ENCODE measurements around the gene SLC4A3. TPM values are rescaled to one million over a fixed set of nuclear protein-coding genes. Genes with fewer than 3 reads are reported as not detected.

SLC4A3 gene
- total RNA-seq, 1 experiment from 2014 or later = 13.5 TPM

- H3K4me1 ChIP-seq (ENCODE audit: control insufficient read depth, insufficient read depth, low read length) = peaks cover 5% of the 10 kb centered on the region
- no peaks in the 10 kb centered on the region for H3K9me3 ChIP-seq (ENCODE audit: control insufficient read depth, insufficient read depth, low read depth, low read length)
- H3K4me3 ChIP-seq (ENCODE audit: low read depth in 2 of 2, low read length in 2 of 2) = no peak overlapping the region
- TF ChIP-seq CTCF (IDR thresholded peaks at IDR 0.05) (no peak), POLR2AphosphoS5 (IDR thresholded peaks at IDR 0.05; ENCODE audit: low read depth, low read length) (no peak), TCF7L2 (IDR thresholded peaks at IDR 0.05; ENCODE audit: low read depth, low read length) (no peak), REST (IDR thresholded peaks at IDR 0.05; ENCODE audit: insufficient read depth in 1 of 2, low read depth in 2 of 2, low read length in 1 of 2) (no peak), SIN3A (IDR thresholded peaks at IDR 0.05; ENCODE audit: borderline replicate concordance, insufficient read depth, low read depth, low read length) (no peak)
- H3K27me3 ChIP-seq (ENCODE audit: control insufficient read depth, insufficient read depth, low read length) = no peaks in the 10 kb centered on the region
- ChIA-PET CTCF (interaction anchor here (0.7 kb wide), 1 partner anchor 731 kb away, joined by 4 read pairs; no protein-coding TSS in a partner anchor), POLR2A (no interaction called here)
- no peak overlapping the region for H3K27ac ChIP-seq (ENCODE audit: low read length)
- no TSS peak for BruUV-seq (replicated peaks)
- DNase-seq (ENCODE audit: low read depth, low spot score) (no peak), ATAC-seq (no peak)
- H3K36me3 ChIP-seq (ENCODE audit: control insufficient read depth, insufficient read depth, low read length) = no peaks in the 10 kb centered on the region
- intact Hi-C loops (cut with micrococcal nuclease; ENCODE audit: unreplicated experiment) (loop anchor here (5.0 kb wide), 1 partner anchor 87 kb away; the partner anchor contains the start of genes CHPF and TMEM198), in situ Hi-C loops (cut with HindIII; ENCODE audit: low pct_unique_long_range_greater_than_20kb, low sequenced_read_pairs) (no loop called here)
Measured at GRCh38 chr2:219628986-219629901, 1.8 kb downstream of the SLC4A3 start.

- ChIA-PET POLR2A (no interaction called here), CTCF (interaction anchor here (0.8 kb wide), 1 partner anchor 89 kb away, joined by 6 read pairs; no protein-coding TSS in a partner anchor)
- Histone ChIP-seq H3K27ac (ENCODE audit: low read length) (no peak overlapping the region), H3K27me3 (ENCODE audit: control insufficient read depth, insufficient read depth, low read length) (no peaks in the 10 kb centered on the region), H3K4me1 (ENCODE audit: control insufficient read depth, insufficient read depth, low read length) (peaks cover 5% of the 10 kb centered on the region), H3K9me3 (ENCODE audit: control insufficient read depth, insufficient read depth, low read depth, low read length) (no peaks in the 10 kb centered on the region), H3K36me3 (ENCODE audit: control insufficient read depth, insufficient read depth, low read length) (no peaks in the 10 kb centered on the region), H3K4me3 (ENCODE audit: low read depth in 2 of 2, low read length in 2 of 2) (no peak overlapping the region)
- BruUV-seq (replicated peaks) = no TSS peak
- DNase-seq (ENCODE audit: low read depth, low spot score) = no peak
- in situ Hi-C loops (cut with HindIII; ENCODE audit: low pct_unique_long_range_greater_than_20kb, low sequenced_read_pairs) = no loop called here
- TF ChIP-seq POLR2AphosphoS5 (IDR thresholded peaks at IDR 0.05; ENCODE audit: low read depth, low read length) (no peak), SIN3A (IDR thresholded peaks at IDR 0.05; ENCODE audit: borderline replicate concordance, insufficient read depth, low read depth, low read length) (no peak), REST (IDR thresholded peaks at IDR 0.05; ENCODE audit: insufficient read depth in 1 of 2, low read depth in 2 of 2, low read length in 1 of 2) (no peak), CTCF (IDR thresholded peaks at IDR 0.05) (no peak), TCF7L2 (IDR thresholded peaks at IDR 0.05; ENCODE audit: low read depth, low read length) (no peak)
- intact Hi-C loops (cut with micrococcal nuclease; ENCODE audit: unreplicated experiment) = loop anchor here (5.0 kb wide), 1 partner anchor 88 kb away; the partner anchor contains the start of genes CHPF and TMEM198
- no peak for ATAC-seq
Measured at GRCh38 chr2:219629976-219630695, 2.7 kb downstream of the SLC4A3 start.
